Lower leg skin (tissue), 3 donors: ENCODE measurements around the gene INF2.

Experiments used
- POLR2A ChIP-seq, 2 donors: fragments of 450-650 bp; IDR thresholded peaks; one replicate each; pipeline ENCODE4 v1.6.1; 2016 to 2017; ENCODE audit warnings: antibody characterized with exemption in 2 of 2, mild to moderate bottlenecking in 1 of 2, moderate library complexity in 1 of 2
- TF ChIP-seq, protein P1 (sequence below), 3 donors: fragments of 450-650 bp; IDR thresholded peaks; one replicate each; pipeline ENCODE4 v1.5.1; 2016; ENCODE audit warnings: antibody characterized with exemption in 3 of 3, mild to moderate bottlenecking in 3 of 3, moderate library complexity in 2 of 3

DNA sequence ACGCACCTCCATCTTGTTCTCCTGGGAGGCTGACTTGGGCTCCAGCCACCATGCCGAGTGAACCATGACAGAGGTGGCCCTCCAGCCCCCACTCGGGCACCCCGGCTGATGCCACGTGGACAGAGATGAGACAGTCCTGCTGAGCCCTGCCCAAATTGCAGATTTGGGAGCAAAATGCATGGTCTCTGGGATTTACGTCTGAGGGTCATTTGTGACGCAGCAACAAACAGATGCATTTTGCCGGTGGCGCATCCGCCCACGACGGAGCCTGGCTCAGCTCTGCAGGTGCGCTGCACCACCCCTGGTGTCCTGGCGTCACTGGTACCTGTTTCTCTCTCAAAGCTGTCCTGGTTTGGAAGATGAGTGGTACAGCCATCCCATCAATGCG lies 31.1 kb upstream of the INF2 start:
- TF ChIP-seq, protein P1, sequence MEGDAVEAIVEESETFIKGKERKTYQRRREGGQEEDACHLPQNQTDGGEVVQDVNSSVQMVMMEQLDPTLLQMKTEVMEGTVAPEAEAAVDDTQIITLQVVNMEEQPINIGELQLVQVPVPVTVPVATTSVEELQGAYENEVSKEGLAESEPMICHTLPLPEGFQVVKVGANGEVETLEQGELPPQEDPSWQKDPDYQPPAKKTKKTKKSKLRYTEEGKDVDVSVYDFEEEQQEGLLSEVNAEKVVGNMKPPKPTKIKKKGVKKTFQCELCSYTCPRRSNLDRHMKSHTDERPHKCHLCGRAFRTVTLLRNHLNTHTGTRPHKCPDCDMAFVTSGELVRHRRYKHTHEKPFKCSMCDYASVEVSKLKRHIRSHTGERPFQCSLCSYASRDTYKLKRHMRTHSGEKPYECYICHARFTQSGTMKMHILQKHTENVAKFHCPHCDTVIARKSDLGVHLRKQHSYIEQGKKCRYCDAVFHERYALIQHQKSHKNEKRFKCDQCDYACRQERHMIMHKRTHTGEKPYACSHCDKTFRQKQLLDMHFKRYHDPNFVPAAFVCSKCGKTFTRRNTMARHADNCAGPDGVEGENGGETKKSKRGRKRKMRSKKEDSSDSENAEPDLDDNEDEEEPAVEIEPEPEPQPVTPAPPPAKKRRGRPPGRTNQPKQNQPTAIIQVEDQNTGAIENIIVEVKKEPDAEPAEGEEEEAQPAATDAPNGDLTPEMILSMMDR (IDR thresholded peaks at IDR 0.05) = no peak
- no peak for TF ChIP-seq POLR2A (IDR thresholded peaks at IDR 0.05)
